HepG2 (cell line): Measurements from ENCODE around the gene AKAP14. TPM values are rescaled to one million over a fixed set of nuclear protein-coding genes. Genes with fewer than 3 reads are reported as not detected.

Experiments used
- ATM ChIP-seq: fragments of 450-650 bp; IDR thresholded peaks from 2 replicates; pipeline ENCODE4 v1.7.1; 2017; ENCODE audit warnings: mild to moderate bottlenecking, borderline replicate concordance
- CC2D1A ChIP-seq: sonication (generic); formaldehyde crosslinking; IDR thresholded peaks from 2 replicates; pipeline ENCODE4 v1.8.1; 2023; ENCODE audit warnings: mild to moderate bottlenecking, missing genetic modification reagents
- CHD2 ChIP-seq: IDR thresholded peaks from 2 replicates; pipeline ENCODE4 v1.6.1; 2011; ENCODE audit warnings: low read depth, low read length, improper control_type of control experiment
- FOSL1 ChIP-seq: sonication (generic); formaldehyde crosslinking; IDR thresholded peaks from 2 replicates; pipeline ENCODE4 v1.9.0; 2021; ENCODE audit warnings: missing genetic modification reagents, borderline replicate concordance
- KDM1A ChIP-seq: IDR thresholded peaks from 2 replicates; pipeline ENCODE4 v1.6.1; 2016; ENCODE audit warnings: missing compliant biosample characterization
- KDM4B ChIP-seq: sonication (generic); formaldehyde crosslinking; IDR thresholded peaks from 2 replicates; pipeline ENCODE4 v1.4.0; 2020; ENCODE audit warnings: missing genetic modification reagents
- KLF15 ChIP-seq: sonication (generic); formaldehyde crosslinking; IDR thresholded peaks from 2 replicates; pipeline ENCODE4 v1.8.1; 2023; ENCODE audit warnings: borderline replicate concordance, mild to moderate bottlenecking, inconsistent platforms, missing genetic modification reagents, mixed read lengths
- MTA3 ChIP-seq: sonication (generic); formaldehyde crosslinking; IDR thresholded peaks from 2 replicates; pipeline ENCODE4 v1.4.0; 2020; ENCODE audit warnings: missing genetic modification reagents
- PAWR ChIP-seq: sonication (generic); formaldehyde crosslinking; IDR thresholded peaks from 2 replicates; pipeline ENCODE4 v1.4.0; 2020; ENCODE audit warnings: missing genetic modification reagents, mild to moderate bottlenecking, borderline replicate concordance
- PHF20 ChIP-seq: sonication (generic); formaldehyde crosslinking; IDR thresholded peaks from 2 replicates; pipeline ENCODE4 v1.5.0; 2020; ENCODE audit warnings: mild to moderate bottlenecking, missing genetic modification reagents
- SUZ12 ChIP-seq: fragments of 150-350 bp; IDR thresholded peaks from 2 replicates; pipeline ENCODE4 v1.6.1; 2014; ENCODE audit warnings: low read depth, low read length
- THYN1 ChIP-seq: sonication (generic); formaldehyde crosslinking; IDR thresholded peaks from 2 replicates; pipeline ENCODE4 v1.8.1; 2023; ENCODE audit warnings: low read depth, mild to moderate bottlenecking, moderate library complexity, missing genetic modification reagents, borderline replicate concordance
- ZNF251 ChIP-seq: sonication (generic); formaldehyde crosslinking; IDR thresholded peaks from 2 replicates; pipeline ENCODE4 v1.9.0; 2021; ENCODE audit warnings: mild to moderate bottlenecking, missing genetic modification reagents
- ZNF296 ChIP-seq: sonication (generic); formaldehyde crosslinking; conservative IDR thresholded peaks from 2 replicates; pipeline ENCODE4 v1.5.0; 2020; ENCODE audit warnings: mild to moderate bottlenecking, missing genetic modification reagents
- ZNF761 ChIP-seq: sonication (generic); formaldehyde crosslinking; conservative IDR thresholded peaks from 2 replicates; pipeline ENCODE4 v1.4.0; 2020; ENCODE audit warnings: mild to moderate bottlenecking, missing genetic modification reagents
- ZNF777 ChIP-seq: sonication (generic); formaldehyde crosslinking; IDR thresholded peaks from 2 replicates; pipeline ENCODE4 v1.4.0; 2020; ENCODE audit warnings: missing genetic modification reagents
- polyA plus RNA-seq, 8 experiments: library from polyadenylated mRNA; depleted of rRNA in 3 of 8; stranded (reverse) in 7 of 8; unstranded in 1 of 8; fragments of >200 nt; fragmentation: Illumina TruSeq in 4 of 8; extraction: Trizol in 4 of 8; gene quantifications; 2 replicates each; pipeline versions ENCODE4 v1.2.1 to v1.2.3, GENCODE V29; 2011 to 2016; ENCODE audit warnings: low read depth in 4 of 8, missing spikeins in 1 of 8, mixed read lengths in 1 of 8; ENCODE audit not compliant: insufficient read depth in 1 of 8
- total RNA-seq, 5 experiments: library from RNA; depleted of rRNA; stranded (reverse); fragments of >200 nt; fragmentation: Illumina TruSeq; extraction: Trizol; gene quantifications; 2 replicates each; pipeline ENCODE4 v1.2.3, GENCODE V29; 2016; ENCODE audit warnings: low read depth in 1 of 5
- TF ChIP-seq, protein P1 (sequence below): sonication (generic); formaldehyde crosslinking; IDR thresholded peaks from 2 replicates; pipeline ENCODE4 v1.4.0; 2020; ENCODE audit warnings: missing genetic modification reagents, borderline replicate concordance
- TF ChIP-seq, protein P2 (sequence below): sonication (generic); formaldehyde crosslinking; IDR thresholded peaks from 2 replicates; pipeline ENCODE4 v1.9.0; 2021; ENCODE audit warnings: missing genetic modification reagents, mild to moderate bottlenecking, borderline replicate concordance
- TF ChIP-seq, protein P3 (sequence below): sonication (generic); formaldehyde crosslinking; IDR thresholded peaks from 2 replicates; pipeline ENCODE4 v1.5.0; 2020; ENCODE audit warnings: missing genetic modification reagents
- TF ChIP-seq, protein P4 (sequence below): sonication (generic); formaldehyde crosslinking; IDR thresholded peaks from 2 replicates; pipeline ENCODE4 v1.4.0; 2020; ENCODE audit warnings: low read depth, mild to moderate bottlenecking, missing genetic modification reagents
- TF ChIP-seq, protein P5 (sequence below): sonication (generic); formaldehyde crosslinking; IDR thresholded peaks from 2 replicates; pipeline ENCODE4 v1.5.0; 2020; ENCODE audit warnings: missing genetic modification reagents, mild to moderate bottlenecking, borderline replicate concordance

The AKAP14 gene
- total and polyA plus RNA-seq, 2 of the 13 experiments (the other 11 are each of a cell fraction or from before 2014, with no cell fraction given) = 0.20 to 1.7 TPM

DNA sequence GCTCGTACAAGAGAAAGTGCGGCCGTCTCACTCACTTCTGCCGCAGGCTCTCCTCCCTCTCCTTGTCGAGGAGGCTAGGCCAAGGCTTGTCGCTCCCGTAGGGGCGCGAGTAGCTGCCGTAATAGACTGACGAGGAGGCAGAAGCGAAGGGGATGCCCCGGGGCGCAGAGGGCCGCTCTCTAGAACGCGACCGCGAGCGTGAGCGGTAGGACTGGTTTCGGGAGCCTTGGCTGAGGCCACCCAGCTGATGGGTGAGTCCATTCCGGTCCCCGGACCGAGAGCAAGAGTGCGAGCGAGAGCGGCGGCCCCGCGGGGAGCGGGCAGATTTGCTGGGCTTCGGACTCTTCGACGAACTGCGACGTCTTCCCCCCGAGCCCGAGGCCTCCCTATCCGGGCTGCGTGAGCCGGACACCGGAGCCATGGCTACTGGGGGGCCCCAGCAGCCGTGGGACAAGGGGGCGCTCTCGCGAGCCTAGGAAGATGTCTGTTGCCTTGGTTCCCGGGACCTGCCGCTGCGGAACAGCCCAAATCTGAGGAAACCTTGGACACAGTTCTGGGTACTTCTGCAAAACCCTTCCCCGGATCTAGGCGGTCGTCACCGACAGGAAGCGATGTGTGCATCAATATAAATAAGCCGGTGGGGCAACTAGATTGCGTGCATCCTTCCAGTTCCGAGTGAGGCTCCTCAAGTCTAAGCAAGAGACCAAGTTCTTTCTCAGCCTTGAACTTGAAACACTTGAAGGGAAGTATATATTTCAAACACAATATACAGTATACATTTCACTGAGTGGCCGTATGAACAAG, 47.7 kb downstream of the AKAP14 start, which contains the start of gene NKAP (continued):
- TF ChIP-seq, protein P1, sequence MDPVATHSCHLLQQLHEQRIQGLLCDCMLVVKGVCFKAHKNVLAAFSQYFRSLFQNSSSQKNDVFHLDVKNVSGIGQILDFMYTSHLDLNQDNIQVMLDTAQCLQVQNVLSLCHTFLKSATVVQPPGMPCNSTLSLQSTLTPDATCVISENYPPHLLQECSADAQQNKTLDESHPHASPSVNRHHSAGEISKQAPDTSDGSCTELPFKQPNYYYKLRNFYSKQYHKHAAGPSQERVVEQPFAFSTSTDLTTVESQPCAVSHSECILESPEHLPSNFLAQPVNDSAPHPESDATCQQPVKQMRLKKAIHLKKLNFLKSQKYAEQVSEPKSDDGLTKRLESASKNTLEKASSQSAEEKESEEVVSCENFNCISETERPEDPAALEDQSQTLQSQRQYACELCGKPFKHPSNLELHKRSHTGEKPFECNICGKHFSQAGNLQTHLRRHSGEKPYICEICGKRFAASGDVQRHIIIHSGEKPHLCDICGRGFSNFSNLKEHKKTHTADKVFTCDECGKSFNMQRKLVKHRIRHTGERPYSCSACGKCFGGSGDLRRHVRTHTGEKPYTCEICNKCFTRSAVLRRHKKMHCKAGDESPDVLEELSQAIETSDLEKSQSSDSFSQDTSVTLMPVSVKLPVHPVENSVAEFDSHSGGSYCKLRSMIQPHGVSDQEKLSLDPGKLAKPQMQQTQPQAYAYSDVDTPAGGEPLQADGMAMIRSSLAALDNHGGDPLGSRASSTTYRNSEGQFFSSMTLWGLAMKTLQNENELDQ (CRISPR knock-in tag) = no peak
- no peak for TF ChIP-seq KDM1A (CRISPR knock-in tag)
- TF ChIP-seq KLF15 = no peak
- peak; percentile 93 for TF ChIP-seq CHD2
- TF ChIP-seq ZNF296 (CRISPR knock-in tag) = no peak
- TF ChIP-seq, protein P2, sequence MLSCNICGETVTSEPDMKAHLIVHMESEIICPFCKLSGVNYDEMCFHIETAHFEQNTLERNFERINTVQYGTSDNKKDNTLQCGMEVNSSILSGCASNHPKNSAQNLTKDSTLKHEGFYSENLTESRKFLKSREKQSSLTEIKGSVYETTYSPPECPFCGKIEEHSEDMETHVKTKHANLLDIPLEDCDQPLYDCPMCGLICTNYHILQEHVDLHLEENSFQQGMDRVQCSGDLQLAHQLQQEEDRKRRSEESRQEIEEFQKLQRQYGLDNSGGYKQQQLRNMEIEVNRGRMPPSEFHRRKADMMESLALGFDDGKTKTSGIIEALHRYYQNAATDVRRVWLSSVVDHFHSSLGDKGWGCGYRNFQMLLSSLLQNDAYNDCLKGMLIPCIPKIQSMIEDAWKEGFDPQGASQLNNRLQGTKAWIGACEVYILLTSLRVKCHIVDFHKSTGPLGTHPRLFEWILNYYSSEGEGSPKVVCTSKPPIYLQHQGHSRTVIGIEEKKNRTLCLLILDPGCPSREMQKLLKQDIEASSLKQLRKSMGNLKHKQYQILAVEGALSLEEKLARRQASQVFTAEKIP (CRISPR knock-in tag) = no peak
- TF ChIP-seq ZNF251 = no peak
- TF ChIP-seq SUZ12 = no peak
- TF ChIP-seq CC2D1A = no peak
- TF ChIP-seq, protein P3, sequence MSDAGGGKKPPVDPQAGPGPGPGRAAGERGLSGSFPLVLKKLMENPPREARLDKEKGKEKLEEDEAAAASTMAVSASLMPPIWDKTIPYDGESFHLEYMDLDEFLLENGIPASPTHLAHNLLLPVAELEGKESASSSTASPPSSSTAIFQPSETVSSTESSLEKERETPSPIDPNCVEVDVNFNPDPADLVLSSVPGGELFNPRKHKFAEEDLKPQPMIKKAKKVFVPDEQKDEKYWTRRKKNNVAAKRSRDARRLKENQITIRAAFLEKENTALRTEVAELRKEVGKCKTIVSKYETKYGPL (CRISPR knock-in tag) = no peak
- TF ChIP-seq PHF20 (CRISPR knock-in tag) = peak; percentile 88
- TF ChIP-seq, protein P4, sequence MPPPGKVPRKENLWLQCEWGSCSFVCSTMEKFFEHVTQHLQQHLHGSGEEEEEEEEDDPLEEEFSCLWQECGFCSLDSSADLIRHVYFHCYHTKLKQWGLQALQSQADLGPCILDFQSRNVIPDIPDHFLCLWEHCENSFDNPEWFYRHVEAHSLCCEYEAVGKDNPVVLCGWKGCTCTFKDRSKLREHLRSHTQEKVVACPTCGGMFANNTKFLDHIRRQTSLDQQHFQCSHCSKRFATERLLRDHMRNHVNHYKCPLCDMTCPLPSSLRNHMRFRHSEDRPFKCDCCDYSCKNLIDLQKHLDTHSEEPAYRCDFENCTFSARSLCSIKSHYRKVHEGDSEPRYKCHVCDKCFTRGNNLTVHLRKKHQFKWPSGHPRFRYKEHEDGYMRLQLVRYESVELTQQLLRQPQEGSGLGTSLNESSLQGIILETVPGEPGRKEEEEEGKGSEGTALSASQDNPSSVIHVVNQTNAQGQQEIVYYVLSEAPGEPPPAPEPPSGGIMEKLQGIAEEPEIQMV = no peak
- no peak for TF ChIP-seq ZNF761 (CRISPR knock-in tag)
- no peak for TF ChIP-seq ATM
- peak; percentile 52; the same call in 1 of the 2 replicates for TF ChIP-seq ZNF777 (CRISPR knock-in tag)
- no peak for TF ChIP-seq PAWR (CRISPR knock-in tag)
- no peak for TF ChIP-seq FOSL1 (CRISPR knock-in tag)
- TF ChIP-seq, protein P5, sequence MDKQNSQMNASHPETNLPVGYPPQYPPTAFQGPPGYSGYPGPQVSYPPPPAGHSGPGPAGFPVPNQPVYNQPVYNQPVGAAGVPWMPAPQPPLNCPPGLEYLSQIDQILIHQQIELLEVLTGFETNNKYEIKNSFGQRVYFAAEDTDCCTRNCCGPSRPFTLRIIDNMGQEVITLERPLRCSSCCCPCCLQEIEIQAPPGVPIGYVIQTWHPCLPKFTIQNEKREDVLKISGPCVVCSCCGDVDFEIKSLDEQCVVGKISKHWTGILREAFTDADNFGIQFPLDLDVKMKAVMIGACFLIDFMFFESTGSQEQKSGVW (CRISPR knock-in tag) = no peak
- no peak for TF ChIP-seq THYN1 (CRISPR knock-in tag)
- TF ChIP-seq MTA3 (CRISPR knock-in tag) = no peak
- no peak for TF ChIP-seq KDM4B (CRISPR knock-in tag)
